Colon (tissue), 2 donors: ENCODE measurements around the gene STIM1.
"Not testable (repeated sequence)": the region's sequence is repeated elsewhere in the genome, so short reads cannot be mapped to it uniquely, and the experiment has no call there.

Source experiments
- FAIRE-seq: peaks from 2 replicates; lab custom pipeline; 2012; peaks lifted over from hg19 to GRCh38; lab: Jason Lieb, UNC
- donor health status: control.
- donor health status: control.

The STIM1 gene

GRCh38 chr11:4115128-4115527, 259.7 kb downstream of the STIM1 start:
- no peak for FAIRE-seq

GRCh38 chr11:4118107-4118506, 262.6 kb downstream of the STIM1 start:
- FAIRE-seq, result no peak

DNA sequence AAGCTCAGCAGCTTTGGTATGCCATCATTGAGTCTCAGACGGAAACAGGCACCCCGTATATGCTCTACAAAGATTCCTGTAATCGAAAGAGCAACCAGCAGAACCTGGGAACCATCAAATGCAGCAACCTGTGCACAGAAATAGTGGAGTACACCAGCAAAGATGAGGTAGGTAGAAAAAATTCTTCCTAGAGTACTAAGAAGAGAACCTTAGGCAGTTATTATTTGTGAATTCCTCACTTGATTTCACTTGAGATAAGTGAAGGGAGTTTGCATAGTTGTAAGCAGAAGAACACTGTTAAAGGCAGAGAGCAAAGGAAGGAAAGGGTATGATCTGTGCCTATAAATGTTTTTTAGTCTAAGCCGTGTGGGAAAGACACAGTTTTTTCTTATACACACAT, 267.8 kb downstream of the STIM1 start:
- no peak for FAIRE-seq

DNA sequence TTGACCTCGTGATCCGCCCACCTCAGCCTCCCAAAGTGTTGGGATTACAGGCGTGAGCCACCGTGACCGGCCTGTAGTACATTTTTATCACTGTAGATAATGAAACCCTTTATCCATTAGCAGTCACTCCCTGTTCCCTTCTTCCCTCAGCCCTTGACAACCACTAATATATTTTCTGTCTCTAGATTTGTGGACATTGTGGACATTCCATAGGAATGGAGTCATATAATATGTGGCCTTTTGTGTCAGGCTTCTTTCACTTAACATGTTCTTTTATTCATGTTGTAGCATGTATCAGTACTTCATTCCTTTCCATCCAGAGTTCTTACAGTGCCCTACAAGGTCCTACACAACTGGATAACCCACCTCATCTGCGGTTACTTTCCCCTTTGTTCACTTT, 269.7 kb downstream of the STIM1 start:
- FAIRE-seq, result no peak

DNA sequence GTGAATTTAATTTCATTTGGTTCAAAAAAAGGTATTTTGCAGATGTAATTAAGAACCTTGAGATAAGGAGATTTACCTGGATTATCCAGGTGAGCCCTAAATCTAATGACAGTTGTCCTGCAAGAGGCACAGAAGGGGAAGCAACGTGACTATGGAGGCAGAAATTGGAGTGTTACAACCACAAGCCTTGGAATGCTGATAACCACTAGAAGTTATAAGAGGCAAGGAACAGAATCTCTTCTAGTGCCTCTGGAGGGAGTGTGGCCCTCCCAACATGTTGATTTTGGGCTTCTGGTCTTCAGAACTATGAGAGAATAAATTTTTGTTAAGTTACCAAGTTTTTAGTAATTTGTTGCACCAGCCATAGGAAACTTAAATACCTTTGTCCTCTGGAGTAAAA, 271.9 kb downstream of the STIM1 start:
- FAIRE-seq, result no peak

DNA sequence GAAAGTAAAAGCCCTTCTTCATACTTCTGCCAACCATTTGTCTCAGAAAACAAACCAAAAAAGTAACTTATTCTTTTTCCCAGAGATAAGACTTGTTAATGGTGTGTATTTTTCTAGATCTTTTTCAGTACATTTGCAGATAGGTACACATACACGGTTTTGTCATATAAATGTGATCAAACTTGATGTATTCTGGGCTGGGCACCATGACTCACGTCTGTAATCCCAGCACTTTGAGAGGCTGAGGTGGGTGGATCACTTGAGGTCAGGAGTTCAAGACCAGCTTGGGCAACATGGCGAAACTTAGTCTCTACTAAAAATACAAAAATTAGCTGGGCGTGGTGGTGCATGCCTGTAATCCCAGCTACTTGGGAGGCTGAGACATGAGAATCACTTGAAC, 274.8 kb downstream of the STIM1 start:
- FAIRE-seq, result not testable (repeated sequence)

DNA sequence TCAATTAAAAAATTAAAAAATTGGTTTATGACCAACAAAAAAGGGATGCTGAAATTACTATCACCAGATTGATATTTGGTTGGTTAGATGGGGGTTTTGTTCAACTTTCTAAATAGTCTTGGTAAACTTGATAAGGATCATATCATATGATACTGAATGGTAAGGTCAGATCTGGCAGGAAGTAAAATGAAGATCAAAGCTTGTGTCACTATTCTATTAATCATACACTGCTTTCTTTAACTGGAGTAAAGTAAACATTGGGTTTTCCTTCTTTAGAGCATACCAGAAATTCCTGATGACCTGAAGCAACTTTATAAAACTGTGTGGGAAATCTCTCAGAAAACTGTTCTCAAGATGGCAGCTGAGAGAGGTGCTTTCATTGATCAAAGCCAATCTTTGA, 279.3 kb downstream of the STIM1 start:
- no peak for FAIRE-seq

DNA sequence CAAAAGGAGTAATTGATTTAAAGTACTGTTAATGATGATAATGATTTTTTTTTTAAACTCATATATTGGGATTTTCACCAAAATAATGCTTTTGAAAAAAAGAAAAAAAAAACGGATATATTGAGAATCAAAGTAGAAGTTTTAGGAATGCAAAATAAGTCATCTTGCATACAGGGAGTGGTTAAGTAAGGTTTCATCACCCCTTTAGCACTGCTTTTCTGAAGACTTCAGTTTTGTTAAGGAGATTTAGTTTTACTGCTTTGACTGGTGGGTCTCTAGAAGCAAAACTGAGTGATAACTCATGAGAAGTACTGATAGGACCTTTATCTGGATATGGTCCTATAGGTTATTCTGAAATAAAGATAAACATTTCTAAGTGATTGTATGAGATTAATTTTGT, 283.0 kb downstream of the STIM1 start:
- no peak for FAIRE-seq

DNA sequence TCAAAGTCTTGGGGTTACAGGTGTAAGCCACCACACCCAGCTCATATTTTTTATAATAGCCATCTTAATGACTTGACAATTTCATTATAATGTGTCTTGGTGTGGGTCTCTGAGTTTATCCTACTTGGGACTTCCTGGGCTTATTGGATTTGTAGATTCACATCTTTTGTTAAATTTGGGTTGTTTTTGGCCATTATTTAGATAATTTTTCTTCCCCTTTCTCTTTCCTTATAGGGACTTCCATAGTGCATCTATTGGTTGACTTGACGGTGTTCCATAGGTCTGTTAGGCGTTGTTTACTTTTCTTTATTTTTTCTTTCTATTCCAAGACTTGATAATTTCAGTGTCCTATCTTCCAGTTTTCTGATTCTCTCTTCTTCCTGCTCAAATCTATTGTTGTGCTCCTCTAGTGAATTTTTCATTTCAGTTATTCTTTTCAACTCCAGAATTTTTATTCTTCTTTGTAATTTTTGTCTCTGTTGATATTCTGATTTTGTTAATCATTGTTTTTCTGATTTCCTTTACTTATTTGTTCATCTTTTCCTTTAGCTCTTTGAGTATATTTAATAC, 284.7 kb downstream of the STIM1 start:
- no peak for FAIRE-seq
